CD4-positive, alpha-beta T cell treated with Interferon alpha-2 for 1 hour (primary cell): ENCODE data around the gene ARHGAP24.
A peak's percentile ranks its signal among the peaks of the same experiment; 100 is the strongest.

Experiments
- DNase-seq, 2 donors: peaks; one replicate each; pipeline ENCODE4 v3.0.0-alpha.2; 2020 to 2022

Gene ARHGAP24

DNA sequence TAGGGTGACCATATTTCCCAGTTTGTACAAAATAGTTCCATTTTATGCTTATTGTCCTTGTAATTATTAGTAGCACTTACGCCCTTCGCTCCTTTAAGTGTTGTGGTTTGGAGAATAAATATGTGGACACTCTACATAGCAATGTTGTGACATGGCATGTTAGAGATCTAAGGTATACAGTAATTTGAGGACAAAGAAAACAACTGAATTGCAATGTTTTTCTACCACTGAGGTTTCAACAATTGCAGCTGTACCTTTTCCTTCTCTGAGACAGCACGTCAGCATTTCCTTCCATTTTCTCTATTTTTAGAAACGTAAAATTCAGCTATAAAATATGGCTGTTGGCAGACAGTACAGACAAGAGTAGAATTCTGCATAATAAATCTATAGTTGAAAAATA, 561.8 kb downstream of the ARHGAP24 start:
- DNase-seq, result no peak

DNA sequence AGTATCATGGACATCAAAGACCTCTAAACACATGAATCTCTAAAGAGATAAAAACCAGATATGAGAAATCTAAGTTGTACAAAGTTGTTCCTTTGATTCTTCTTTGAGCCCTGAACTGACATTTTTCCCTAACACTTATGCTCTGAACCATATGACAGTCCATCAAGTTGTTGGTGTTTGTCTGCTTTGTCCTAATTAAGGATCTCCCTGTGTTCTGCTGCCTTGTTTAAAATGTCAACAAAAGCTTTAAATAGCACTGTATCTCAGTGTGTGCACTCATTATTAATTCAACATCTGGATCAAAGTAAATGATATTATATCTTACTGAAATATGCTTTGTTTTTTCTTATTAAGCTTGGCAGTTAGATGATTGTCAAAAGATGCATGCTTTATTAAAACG, 563.1 kb downstream of the ARHGAP24 start:
- no peak for DNase-seq

DNA sequence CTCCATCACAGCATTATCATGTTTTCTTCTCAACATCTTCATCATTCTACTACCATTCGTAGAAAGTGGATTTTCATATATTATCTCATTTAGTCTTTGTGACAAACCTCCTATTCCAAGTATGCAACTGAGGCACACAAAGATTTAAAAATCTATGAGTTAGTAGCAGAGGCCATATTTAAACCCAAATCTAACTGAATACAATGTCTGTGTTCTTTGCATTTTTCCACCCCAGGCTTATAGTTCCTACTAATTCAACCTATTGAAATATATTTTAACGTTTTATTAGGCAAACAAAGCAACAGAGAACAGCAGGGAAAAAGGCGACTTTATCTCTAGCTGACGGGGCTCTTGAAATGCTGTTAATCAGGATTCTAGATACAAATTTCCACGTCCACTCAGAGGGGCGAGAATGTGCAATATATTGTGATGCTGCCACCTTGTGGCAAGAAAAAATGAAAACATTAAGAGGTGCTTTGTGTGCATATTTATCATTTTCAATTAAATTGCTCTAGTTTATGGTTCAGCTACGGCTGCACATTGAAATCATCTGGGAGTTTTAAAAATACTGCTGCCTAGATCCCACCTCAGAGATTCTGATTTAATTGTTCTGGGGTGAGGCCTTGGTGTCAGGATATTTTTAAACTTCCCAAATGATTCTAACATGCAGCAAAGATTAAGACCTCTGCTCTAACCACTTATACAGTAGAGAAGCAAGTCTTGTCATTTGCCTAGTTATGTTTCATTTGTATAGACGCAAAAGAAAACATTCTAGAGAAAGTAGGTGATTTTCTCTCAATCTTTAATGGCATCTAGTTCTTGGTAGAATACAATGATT, 569.0 kb downstream of the ARHGAP24 start:
- DNase-seq, result peak in 1 of 2 donors; percentile 26

DNA sequence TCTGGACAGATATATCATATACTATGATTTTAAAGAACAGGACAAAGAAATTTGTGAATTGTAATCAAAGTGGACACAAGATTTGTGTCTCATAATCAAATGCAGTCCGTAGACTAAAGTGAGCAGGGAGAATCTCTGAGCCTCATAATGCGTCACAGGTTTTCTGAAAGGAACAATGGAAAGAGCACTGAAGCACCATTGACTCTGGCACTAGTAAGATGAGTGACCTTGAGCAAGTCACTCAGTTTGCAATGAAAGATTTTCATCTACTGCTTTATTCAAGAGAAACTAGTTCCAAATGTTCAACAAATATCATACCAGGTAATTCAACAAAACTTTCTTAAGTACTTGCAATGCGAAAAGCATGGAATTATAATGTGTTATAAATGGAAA, 569.6 kb downstream of the ARHGAP24 start:
- DNase-seq, result no peak

DNA sequence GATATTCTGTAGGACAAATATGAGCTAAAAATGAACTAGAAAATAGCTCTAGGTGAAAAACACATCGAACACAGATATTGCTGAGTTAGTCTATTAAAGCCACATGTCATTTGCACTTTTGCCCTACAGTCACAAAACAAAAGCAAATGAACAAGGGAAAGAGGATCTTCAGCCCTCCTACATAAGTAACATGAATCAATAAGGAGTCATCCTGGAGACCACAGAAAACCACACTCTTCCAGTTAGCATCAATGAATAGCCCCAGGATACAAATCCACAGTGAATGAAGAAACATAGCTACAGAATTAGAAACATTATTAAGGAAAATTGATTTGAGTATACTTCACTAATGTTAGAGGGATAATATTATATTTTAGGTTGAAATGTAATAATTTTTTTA, 573.5 kb downstream of the ARHGAP24 start:
- no peak for DNase-seq

DNA sequence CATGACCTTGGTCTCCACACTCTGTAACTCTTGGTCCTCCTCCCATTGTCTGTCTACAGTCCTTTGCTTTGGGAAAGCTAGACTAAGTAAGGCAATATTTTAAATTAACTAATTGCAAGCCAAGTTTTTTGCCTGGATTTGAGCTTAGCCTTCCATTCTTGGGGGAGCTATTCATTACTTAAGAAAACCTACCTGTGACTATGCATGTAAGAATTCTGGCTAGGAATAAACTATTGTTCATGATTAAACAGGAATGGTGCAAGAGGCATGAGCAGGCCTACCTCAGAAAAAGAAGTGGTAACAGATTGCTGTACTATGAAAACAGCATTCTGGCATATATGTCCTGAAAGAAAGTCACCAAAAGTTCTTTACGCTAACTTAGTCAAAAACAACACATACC, 575.5 kb downstream of the ARHGAP24 start:
- no peak for DNase-seq
